Measurements from ENCODE around the gene PNMA6E. TPM values are rescaled to one million over a fixed set of nuclear protein-coding genes. Genes with fewer than 3 reads are reported as not detected.
"Not testable (repeated sequence)": the region's sequence is repeated elsewhere in the genome, so short reads cannot be mapped to it uniquely, and the experiment has no call there.

The PNMA6E gene
- polyA plus RNA-seq, 1 experiment: not detected

DNA sequence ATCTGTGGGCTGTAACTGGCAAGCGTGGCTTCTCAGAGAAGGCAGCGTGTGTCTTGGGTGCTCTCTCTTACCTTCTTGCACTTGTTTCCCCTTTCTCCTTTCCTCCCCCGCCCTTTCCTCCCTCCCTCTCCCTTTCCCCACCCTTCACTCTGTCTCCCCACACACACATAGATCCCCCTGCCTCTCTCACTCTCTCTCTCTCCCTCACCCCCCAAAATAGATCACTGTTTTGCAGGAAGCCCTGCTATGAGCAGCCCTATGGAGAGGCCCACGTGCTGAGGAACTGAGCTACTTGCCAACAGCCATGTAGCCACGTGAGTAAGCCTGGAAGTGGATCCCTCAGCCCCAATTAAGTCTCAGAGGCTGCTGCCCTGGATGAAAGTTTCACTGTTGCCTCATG lies 4.3 kb upstream of the PNMA6E start:
- ChIA-PET CTCF (interaction anchor here (1.0 kb wide), 1 partner anchor 12 kb away, joined by 3 read pairs; no protein-coding TSS in a partner anchor), POLR2A (no interaction called here)
- Histone ChIP-seq H3K9me3 (ENCODE audit: control insufficient read depth, insufficient read depth, low read length) (no peaks in the 10 kb centered on the region; the same call in 1 of the 2 replicates), H3K4me3 (ENCODE audit: low read depth, low read length) (no peak overlapping the region), H3K27ac (ENCODE audit: low read depth, low read length) (no peak overlapping the region), H3K27me3 (ENCODE audit: control insufficient read depth, insufficient read depth, low read length) (no peaks in the 10 kb centered on the region)
- DNase-seq (ENCODE audit: low read depth, low spot score): no peak
- TF ChIP-seq CTCF (IDR thresholded peaks at IDR 0.05; ENCODE audit: low read depth, low read length): no peak

GRCh38 chrX:153404333-153404732 lies 3.2 kb upstream of the PNMA6E start:
- H3K27ac ChIP-seq (ENCODE audit: low read depth, low read length); H3K9me3 ChIP-seq (ENCODE audit: control insufficient read depth, insufficient read depth, low read length); H3K4me3 ChIP-seq (ENCODE audit: low read depth, low read length); DNase-seq (ENCODE audit: low read depth, low spot score); H3K27me3 ChIP-seq (ENCODE audit: control insufficient read depth, insufficient read depth, low read length); POLR2A ChIA-PET: not testable (repeated sequence)
- CTCF ChIA-PET: interaction anchor here (1.0 kb wide), 1 partner anchor 11 kb away, joined by 3 read pairs; no protein-coding TSS in a partner anchor

DNA sequence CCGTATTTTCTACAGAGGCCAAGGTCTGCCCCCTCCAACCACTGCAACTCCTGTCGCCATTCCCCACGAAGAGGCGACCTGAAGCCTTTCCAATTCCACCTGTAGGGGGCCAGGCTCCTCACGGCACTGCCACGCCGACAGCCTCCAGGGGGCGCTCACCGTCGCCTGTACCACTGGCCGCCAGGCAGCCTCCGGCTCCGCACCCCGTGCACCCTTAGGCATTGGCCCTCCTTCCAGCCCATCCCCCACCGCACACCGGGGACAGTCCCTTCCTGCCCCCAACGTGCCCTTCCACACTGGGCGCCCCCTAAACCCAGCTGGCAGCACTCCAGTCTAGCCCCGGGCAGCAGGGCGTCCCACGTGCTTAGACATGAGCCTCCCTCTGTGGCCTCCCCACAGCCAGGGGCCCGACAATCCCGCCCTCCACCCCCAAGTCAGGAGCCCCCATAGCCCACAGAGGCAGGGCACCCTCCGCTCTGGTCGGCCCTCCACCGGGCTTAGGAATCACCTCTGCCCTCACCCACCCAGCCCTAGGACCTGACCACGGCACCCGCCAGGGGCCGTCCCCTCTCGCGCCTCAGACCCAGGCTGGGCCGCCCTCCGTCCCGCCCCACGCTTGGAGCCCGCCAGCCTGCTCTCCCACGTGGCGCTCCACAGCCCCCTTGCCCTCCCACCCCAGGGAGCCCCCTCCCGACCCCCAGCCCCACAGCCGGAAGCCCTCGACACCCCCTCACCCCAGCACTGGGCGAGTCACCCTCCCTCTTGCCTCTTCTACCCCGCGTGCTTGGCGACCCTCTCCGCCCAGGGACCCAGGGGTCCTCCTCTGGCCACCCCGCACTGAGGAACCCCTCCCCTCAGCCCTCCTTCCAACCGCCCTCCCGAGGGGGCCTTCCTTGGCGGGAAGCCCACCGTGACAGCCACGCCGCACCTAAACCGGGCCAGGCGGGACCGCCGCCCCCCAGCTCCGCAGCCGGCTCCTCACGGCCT lies 711 bp downstream of the PNMA6E start:
- DNase-seq (ENCODE audit: low read depth, low spot score): no peak
- ChIA-PET CTCF (no interaction called here), POLR2A (no interaction called here)
- H3K27ac ChIP-seq (ENCODE audit: low read depth, low read length): no peak overlapping the region
- H3K4me3 ChIP-seq (ENCODE audit: low read depth, low read length): no peak overlapping the region
- no peaks in the 10 kb centered on the region; the same call in 1 of the 2 replicates for H3K9me3 ChIP-seq (ENCODE audit: control insufficient read depth, insufficient read depth, low read length)
- peak; percentile 49 for TF ChIP-seq CTCF (IDR thresholded peaks at IDR 0.05; ENCODE audit: low read depth, low read length)
- H3K27me3 ChIP-seq (ENCODE audit: control insufficient read depth, insufficient read depth, low read length): no peaks in the 10 kb centered on the region

- DNase-seq (ENCODE audit: low read depth, low spot score): no peak
- CTCF ChIA-PET: no interaction called here
- Histone ChIP-seq H3K27me3 (ENCODE audit: control insufficient read depth, insufficient read depth, low read length) (no peaks in the 10 kb centered on the region), H3K4me3 (ENCODE audit: low read depth, low read length) (no peak overlapping the region), H3K27ac (ENCODE audit: low read depth, low read length) (no peak overlapping the region), H3K9me3 (ENCODE audit: control insufficient read depth, insufficient read depth, low read length) (no peaks in the 10 kb centered on the region; the same call in 1 of the 2 replicates)
- no peak for TF ChIP-seq CTCF (IDR thresholded peaks at IDR 0.05; ENCODE audit: low read depth, low read length)
- POLR2A ChIA-PET: no interaction called here
These were observed 2.7 kb downstream of the PNMA6E start for GRCh38 chrX:153398275-153398960.

GRCh38 chrX:153397256-153397960 lies 3.7 kb downstream of the PNMA6E start:
- ChIA-PET CTCF (no interaction called here), POLR2A (no interaction called here)
- no peak for TF ChIP-seq CTCF (IDR thresholded peaks at IDR 0.05; ENCODE audit: low read depth, low read length)

More at GRCh38 chrX:153397256-153397960, 3.7 kb downstream of the PNMA6E start:
- Histone ChIP-seq H3K4me3 (ENCODE audit: low read depth, low read length) (no peak overlapping the region), H3K27me3 (ENCODE audit: control insufficient read depth, insufficient read depth, low read length) (no peaks in the 10 kb centered on the region), H3K27ac (ENCODE audit: low read depth, low read length) (no peak overlapping the region), H3K9me3 (ENCODE audit: control insufficient read depth, insufficient read depth, low read length) (no peaks in the 10 kb centered on the region; the same call in 1 of the 2 replicates)
- DNase-seq (ENCODE audit: low read depth, low spot score): no peak

All from AG04450 (cell line).